ENCODE data around the gene GDE1. TPM values are rescaled to one million over a fixed set of nuclear protein-coding genes. Genes with fewer than 3 reads are reported as not detected.
A peak's percentile ranks its signal among the peaks of the same experiment; 100 is the strongest.

Gene GDE1
- polyA plus RNA-seq, 1 donor (not counting 4 experiments of a cell fraction or from before 2014, with no cell fraction given) = 52.9 TPM

GRCh38 chr16:19502395-19503131 lies 19.3 kb downstream of the GDE1 start:
- Histone ChIP-seq H3K79me2 (ENCODE audit: control insufficient read depth, insufficient read depth, low read length) (no peaks in the 10 kb centered on the region), H4K20me1 (ENCODE audit: control insufficient read depth, extremely low read depth, insufficient read depth, low read length) (peaks cover 4% of the 10 kb centered on the region), H3K9ac (ENCODE audit: control insufficient read depth, extremely low read depth, insufficient read depth, low read length) (no peak overlapping the region), H3K27ac (ENCODE audit: control insufficient read depth, insufficient read depth, low read length) (no peak overlapping the region), H3K9me1 (ENCODE audit: control insufficient read depth, extremely low read depth, insufficient read depth, low read length) (no peaks in the 10 kb centered on the region), H3K4me3 (ENCODE audit: control insufficient read depth in 2 of 3, extremely low read depth in 1 of 3, insufficient read depth in 2 of 3, low read depth in 1 of 3, low read length in 3 of 3) (no peak overlapping the region), H2AFZ (ENCODE audit: control insufficient read depth, low read length) (no peak overlapping the region), H3K27me3 (ENCODE audit: control insufficient read depth, extremely low read depth, insufficient read depth, low read length) (no peaks in the 10 kb centered on the region), H3K4me2 (ENCODE audit: control insufficient read depth, extremely low read depth, insufficient read depth, low read depth, low read length) (no peak overlapping the region), H3K4me1 (ENCODE audit: control insufficient read depth, extremely low read depth, insufficient read depth, low read length) (peaks cover 6% of the 10 kb centered on the region), H3K9me3 (ENCODE audit: control insufficient read depth, low read depth, low read length) (no peaks in the 10 kb centered on the region), H3K36me3 (ENCODE audit: control insufficient read depth in 2 of 2, extremely low read depth in 1 of 2, insufficient read depth in 2 of 2, low read length in 2 of 2) (peaks cover 16 to 20% of the 10 kb centered on the region in 2 experiments)
- dilution Hi-C loops (cut with MboI; ENCODE audit: extremely low pct_ligation_motif_present, low sequenced_read_pairs) = loop anchor here (25.0 kb wide), 1 partner anchor 90 kb away; the partner anchor contains the start of gene TMC5
- FAIRE-seq (peak; percentile 9), DNase-seq (ENCODE audit: low read depth, low spot score) (peak; percentile 38)
- TF ChIP-seq EZH2 (IDR thresholded peaks at IDR 0.05; ENCODE audit: low read length) (no peak), CTCF (optimal IDR thresholded peaks at IDR 0.05 in 1 of 3, IDR thresholded peaks at IDR 0.05 in 1 of 3, conservative IDR thresholded peaks at IDR 0.05 in 1 of 3; ENCODE audit: extremely low read depth in 1 of 3, insufficient read depth in 2 of 3, low read length in 3 of 3) (peak; percentile 59 to 78 (median 74))

- dilution Hi-C loops (cut with MboI; ENCODE audit: extremely low pct_ligation_motif_present, low sequenced_read_pairs) = no loop called here
- Histone ChIP-seq H3K27me3 (ENCODE audit: control insufficient read depth, extremely low read depth, insufficient read depth, low read length) (no peaks in the 10 kb centered on the region), H3K9me3 (ENCODE audit: control insufficient read depth, low read depth, low read length) (no peaks in the 10 kb centered on the region), H3K9ac (ENCODE audit: control insufficient read depth, extremely low read depth, insufficient read depth, low read length) (no peak overlapping the region), H3K79me2 (ENCODE audit: control insufficient read depth, insufficient read depth, low read length) (no peaks in the 10 kb centered on the region), H3K36me3 (ENCODE audit: control insufficient read depth in 2 of 2, extremely low read depth in 1 of 2, insufficient read depth in 2 of 2, low read length in 2 of 2) (peaks cover 12 to 15% of the 10 kb centered on the region in 2 experiments), H3K4me1 (ENCODE audit: control insufficient read depth, extremely low read depth, insufficient read depth, low read length) (peaks cover 6% of the 10 kb centered on the region), H3K4me2 (ENCODE audit: control insufficient read depth, extremely low read depth, insufficient read depth, low read depth, low read length) (no peak overlapping the region), H3K9me1 (ENCODE audit: control insufficient read depth, extremely low read depth, insufficient read depth, low read length) (no peaks in the 10 kb centered on the region), H3K4me3 (ENCODE audit: control insufficient read depth in 2 of 3, extremely low read depth in 1 of 3, insufficient read depth in 2 of 3, low read depth in 1 of 3, low read length in 3 of 3) (no peak overlapping the region), H4K20me1 (ENCODE audit: control insufficient read depth, extremely low read depth, insufficient read depth, low read length) (peaks cover 4% of the 10 kb centered on the region), H2AFZ (ENCODE audit: control insufficient read depth, low read length) (no peak overlapping the region), H3K27ac (ENCODE audit: control insufficient read depth, insufficient read depth, low read length) (no peak overlapping the region)
- FAIRE-seq (no peak), DNase-seq (ENCODE audit: low read depth, low spot score) (no peak)
- TF ChIP-seq EZH2 (IDR thresholded peaks at IDR 0.05; ENCODE audit: low read length) (no peak), CTCF (optimal IDR thresholded peaks at IDR 0.05 in 1 of 3, IDR thresholded peaks at IDR 0.05 in 1 of 3, conservative IDR thresholded peaks at IDR 0.05 in 1 of 3; ENCODE audit: extremely low read depth in 1 of 3, insufficient read depth in 2 of 3, low read length in 3 of 3) (no peak)
Observed at GRCh38 chr16:19499481-19499880, 22.4 kb downstream of the GDE1 start.

Data from keratinocyte (primary cell).